ENCODE results near the gene ATF4. TPM values are rescaled to one million over a fixed set of nuclear protein-coding genes. Genes with fewer than 3 reads are reported as not detected.

ATF4 gene
- total RNA-seq, 2 experiments from 2014 or later: 518 to 536 TPM

DNA sequence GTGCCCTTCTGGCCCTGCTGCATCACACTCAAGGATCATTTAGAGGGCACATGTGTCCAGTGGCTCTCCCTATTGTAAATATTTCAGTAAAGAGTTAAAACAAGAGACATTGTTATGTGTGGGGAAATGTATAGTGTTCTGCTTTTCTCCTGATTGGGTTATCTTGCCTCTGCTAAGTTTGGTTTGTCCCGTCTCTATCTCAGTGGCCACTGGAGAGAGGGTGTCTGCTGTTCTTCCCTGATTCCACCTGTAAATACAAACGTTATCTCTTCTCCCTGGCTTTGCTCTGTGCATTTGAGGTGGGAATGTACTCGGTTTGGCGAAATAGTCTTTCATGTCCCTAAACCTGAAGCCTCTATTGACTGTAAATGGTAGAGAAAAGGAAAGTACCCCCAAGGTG, 12.0 kb upstream of the ATF4 start:
- no peaks in the 10 kb centered on the region for H3K9me3 Mint-ChIP-seq
- no peak for DNase-seq
- ChIA-PET POLR2A (interaction anchor here (0.6 to 17.7 kb wide), 4 partner anchors 9 to 669 kb away, joined by 6 to 234 read pairs (median 12); partner anchors contain the start of genes ATF4, RPS19BP1 and TNRC6B), CTCF (interaction anchor here (2.1 to 4.2 kb wide), 2 partner anchors 11 to 21 kb away, joined by 10 to 19 read pairs; no protein-coding TSS in a partner anchor)
- no peak overlapping the region for H3K4me3 Mint-ChIP-seq
- peaks cover 59% of the 10 kb centered on the region for H3K36me3 Mint-ChIP-seq (ENCODE audit: low read depth)
- no peak for ATAC-seq
- peaks cover 42% of the 10 kb centered on the region for H3K4me1 Mint-ChIP-seq (ENCODE audit: low read depth)
- H3K27me3 Mint-ChIP-seq: no peaks in the 10 kb centered on the region
- TF ChIP-seq, protein P1, sequence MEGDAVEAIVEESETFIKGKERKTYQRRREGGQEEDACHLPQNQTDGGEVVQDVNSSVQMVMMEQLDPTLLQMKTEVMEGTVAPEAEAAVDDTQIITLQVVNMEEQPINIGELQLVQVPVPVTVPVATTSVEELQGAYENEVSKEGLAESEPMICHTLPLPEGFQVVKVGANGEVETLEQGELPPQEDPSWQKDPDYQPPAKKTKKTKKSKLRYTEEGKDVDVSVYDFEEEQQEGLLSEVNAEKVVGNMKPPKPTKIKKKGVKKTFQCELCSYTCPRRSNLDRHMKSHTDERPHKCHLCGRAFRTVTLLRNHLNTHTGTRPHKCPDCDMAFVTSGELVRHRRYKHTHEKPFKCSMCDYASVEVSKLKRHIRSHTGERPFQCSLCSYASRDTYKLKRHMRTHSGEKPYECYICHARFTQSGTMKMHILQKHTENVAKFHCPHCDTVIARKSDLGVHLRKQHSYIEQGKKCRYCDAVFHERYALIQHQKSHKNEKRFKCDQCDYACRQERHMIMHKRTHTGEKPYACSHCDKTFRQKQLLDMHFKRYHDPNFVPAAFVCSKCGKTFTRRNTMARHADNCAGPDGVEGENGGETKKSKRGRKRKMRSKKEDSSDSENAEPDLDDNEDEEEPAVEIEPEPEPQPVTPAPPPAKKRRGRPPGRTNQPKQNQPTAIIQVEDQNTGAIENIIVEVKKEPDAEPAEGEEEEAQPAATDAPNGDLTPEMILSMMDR (IDR thresholded peaks at IDR 0.05): no peak
- intact Hi-C loops (cut with micrococcal nuclease): no loop called here
- peak overlapping the region; percentile 68 for H3K27ac Mint-ChIP-seq

DNA sequence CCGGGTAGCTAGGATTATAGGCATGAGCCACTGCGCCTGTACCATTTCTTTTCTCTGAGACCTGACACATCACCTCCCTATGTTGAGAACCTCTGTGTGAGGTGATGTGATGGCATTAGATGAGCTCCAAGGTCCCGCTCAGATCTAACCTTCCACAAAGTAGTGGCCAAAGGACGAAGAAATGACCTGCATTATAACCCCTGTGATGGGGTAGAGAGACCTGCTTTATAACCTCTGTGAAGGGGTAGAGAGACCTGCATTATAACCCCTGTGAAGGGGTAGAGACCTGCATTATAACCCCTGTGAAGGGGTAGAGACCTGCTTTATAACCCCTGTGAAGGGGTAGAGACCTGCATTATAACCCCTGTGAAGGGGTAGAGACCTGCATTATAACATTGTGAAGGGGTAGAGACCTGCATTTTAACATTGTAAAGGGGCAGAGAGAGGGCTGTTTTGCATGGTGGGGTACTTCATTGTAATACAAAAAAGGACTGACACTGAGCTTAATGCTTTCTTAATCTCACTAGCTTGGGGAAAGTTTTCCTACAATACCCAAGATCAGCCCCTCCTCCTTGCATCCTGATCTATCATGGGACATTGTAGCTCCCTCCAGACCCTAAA, 9.7 kb upstream of the ATF4 start:
- no peak for ATAC-seq
- H3K9me3 Mint-ChIP-seq: no peaks in the 10 kb centered on the region
- H3K27ac Mint-ChIP-seq: peak overlapping the region; percentile 12
- CTCF ChIA-PET: interaction anchor here (0.6 to 2.0 kb wide), 4 partner anchors 13 to 18 kb away, joined by 3 to 7 read pairs (median 4); no protein-coding TSS in a partner anchor
- H3K36me3 Mint-ChIP-seq (ENCODE audit: low read depth): peaks cover 64% of the 10 kb centered on the region
- intact Hi-C loops (cut with micrococcal nuclease): no loop called here
- H3K4me3 Mint-ChIP-seq: no peak overlapping the region
- no peak for DNase-seq
- TF ChIP-seq, protein P1 (IDR thresholded peaks at IDR 0.05): no peak
- POLR2A ChIA-PET: interaction anchor here (0.7 to 17.7 kb wide), 3 partner anchors 13 to 16 kb away, joined by 4 to 234 read pairs (median 4); partner anchors contain the start of genes ATF4 and RPS19BP1
- H3K4me1 Mint-ChIP-seq (ENCODE audit: low read depth): peaks cover 38% of the 10 kb centered on the region
- H3K27me3 Mint-ChIP-seq: no peaks in the 10 kb centered on the region

DNA sequence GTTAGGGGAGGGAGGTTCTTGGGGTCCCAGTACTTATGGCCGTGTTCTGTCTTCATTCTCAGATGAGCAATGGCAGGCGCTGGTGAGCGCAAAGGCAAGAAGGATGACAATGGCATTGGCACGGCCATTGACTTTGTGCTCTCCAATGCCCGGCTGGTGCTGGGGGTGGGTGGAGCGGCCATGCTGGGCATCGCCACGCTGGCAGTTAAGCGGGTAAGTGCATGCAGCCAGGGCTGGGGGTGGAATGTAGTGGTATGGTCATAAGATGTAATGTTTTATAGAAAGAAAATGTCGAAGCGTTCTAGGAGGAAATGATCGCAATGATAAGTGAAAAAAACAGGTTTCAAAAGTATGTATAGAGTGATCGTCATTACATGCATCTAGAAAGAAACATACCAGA, 9.1 kb upstream of the ATF4 start:
- intact Hi-C loops (cut with micrococcal nuclease): no loop called here
- POLR2A ChIA-PET: interaction anchor here (17.7 kb wide), 1 partner anchor 15 kb away, joined by 234 read pairs; the partner anchor contains the start of genes ATF4 and RPS19BP1
- Mint-ChIP-seq H3K4me1 (ENCODE audit: low read depth) (peaks cover 40% of the 10 kb centered on the region), H3K27me3 (no peaks in the 10 kb centered on the region), H3K4me3 (no peak overlapping the region), H3K27ac (no peak overlapping the region), H3K9me3 (no peaks in the 10 kb centered on the region), H3K36me3 (ENCODE audit: low read depth) (peaks cover 62% of the 10 kb centered on the region)
- ATAC-seq: no peak
- CTCF ChIA-PET: interaction anchor here (1.8 to 2.0 kb wide), 2 partner anchors 17 to 168 kb away, joined by 4 to 6 read pairs; no protein-coding TSS in a partner anchor
- TF ChIP-seq, protein P1 (IDR thresholded peaks at IDR 0.05): no peak
- DNase-seq: no peak

DNA sequence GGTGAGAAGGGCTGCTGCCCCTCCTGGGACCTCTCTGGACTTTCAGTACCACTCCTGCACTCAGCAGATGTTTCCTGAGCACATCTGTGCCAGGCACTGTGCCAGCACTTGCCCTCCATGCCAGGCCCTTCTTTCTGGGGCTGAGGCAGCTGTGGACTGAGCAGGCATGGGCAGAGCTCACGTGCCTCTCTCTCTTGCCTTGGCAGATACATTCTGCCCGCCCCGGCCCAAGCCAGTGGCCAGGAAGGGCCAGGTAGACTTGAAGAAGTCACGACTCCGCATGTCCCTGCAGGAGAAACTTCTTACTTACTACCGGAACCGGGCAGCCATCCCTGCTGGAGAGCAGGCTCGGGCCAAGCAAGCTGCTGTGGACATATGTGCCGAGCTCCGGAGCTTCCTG, 8.3 kb upstream of the ATF4 start:
- H3K36me3 Mint-ChIP-seq (ENCODE audit: low read depth): peaks cover 54% of the 10 kb centered on the region
- intact Hi-C loops (cut with micrococcal nuclease): no loop called here
- ChIA-PET CTCF (interaction anchor here (0.7 to 7.9 kb wide), 6 partner anchors 9 to 168 kb away, joined by 3 to 69 read pairs (median 5); partner anchors contain the start of genes MIEF1 and TAB1), POLR2A (interaction anchor here (0.9 to 17.7 kb wide), 2 partner anchors 10 to 14 kb away, joined by 3 to 234 read pairs; partner anchors contain the start of genes ATF4, MIEF1 and RPS19BP1)
- H3K4me1 Mint-ChIP-seq (ENCODE audit: low read depth): peaks cover 37% of the 10 kb centered on the region
- H3K9me3 Mint-ChIP-seq: no peaks in the 10 kb centered on the region
- DNase-seq (no peak), ATAC-seq (no peak)
- no peaks in the 10 kb centered on the region for H3K27me3 Mint-ChIP-seq
- no peak overlapping the region for H3K27ac Mint-ChIP-seq
- TF ChIP-seq, protein P1 (IDR thresholded peaks at IDR 0.05): no peak
- no peak overlapping the region for H3K4me3 Mint-ChIP-seq

DNA sequence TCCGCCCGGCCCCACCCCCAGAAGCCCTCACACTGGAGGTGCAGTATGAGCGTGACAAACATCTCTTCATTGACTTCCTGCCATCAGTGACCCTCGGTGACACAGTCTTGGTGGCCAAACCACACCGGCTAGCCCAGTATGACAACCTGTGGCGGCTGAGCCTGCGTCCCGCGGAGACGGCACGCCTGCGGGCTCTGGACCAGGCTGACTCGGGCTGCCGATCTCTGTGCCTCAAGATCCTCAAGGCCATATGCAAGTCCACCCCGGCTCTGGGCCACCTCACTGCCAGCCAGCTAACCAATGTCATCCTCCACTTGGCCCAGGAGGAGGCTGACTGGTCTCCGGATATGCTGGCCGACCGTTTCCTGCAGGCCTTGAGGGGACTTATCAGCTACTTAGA, 6.6 kb upstream of the ATF4 start:
- ChIA-PET POLR2A (interaction anchor here (1.0 to 17.7 kb wide), 2 partner anchors 12 to 197 kb away, joined by 3 to 234 read pairs; partner anchors contain the start of genes ATF4 and RPS19BP1), CTCF (interaction anchor here (1.1 to 7.9 kb wide), 7 partner anchors 11 to 170 kb away, joined by 3 to 69 read pairs (median 15); partner anchors contain the start of genes MIEF1 and RPS19BP1)
- no peaks in the 10 kb centered on the region for H3K27me3 Mint-ChIP-seq
- DNase-seq (no peak), ATAC-seq (no peak)
- peaks cover 47% of the 10 kb centered on the region for H3K36me3 Mint-ChIP-seq (ENCODE audit: low read depth)
- intact Hi-C loops (cut with micrococcal nuclease): no loop called here
- peaks cover 39% of the 10 kb centered on the region for H3K4me1 Mint-ChIP-seq (ENCODE audit: low read depth)
- no peak overlapping the region for H3K27ac Mint-ChIP-seq
- no peak overlapping the region for H3K4me3 Mint-ChIP-seq
- TF ChIP-seq, protein P1 (IDR thresholded peaks at IDR 0.05): no peak
- H3K9me3 Mint-ChIP-seq: no peaks in the 10 kb centered on the region
